HCT116 (cell line): ENCODE measurements around the gene ZNF318. TPM values are rescaled to one million over a fixed set of nuclear protein-coding genes. Genes with fewer than 3 reads are reported as not detected.

Experiments used
- ATAC-seq: fragments of 200-7000 bp; cut with Tn5 transposase; 2 replicates; pipeline ENCODE4 v1.9.1; 2020; ENCODE audit warnings: mild to moderate bottlenecking, moderate library complexity
- BruUV-seq: library from RNA; stranded (reverse); fragments of 400-500 nt; replicated peaks from 2 replicates; lab custom pipeline; 2021; lab: Mats Ljungman, UMichigan
- CTCF ChIA-PET: fragments of 300-600 bp; sonication (Branson Sonifier 250); formaldehyde crosslinking; loops from one replicate; lab custom pipeline; 2021; ENCODE audit warnings: antibody characterized with exemption; lab: Charles Lee
- POLR2A ChIA-PET: fragments of 300-600, 350-600 bp; sonication (Branson Sonifier 250); formaldehyde crosslinking; loops from one replicate; lab custom pipeline; 2021; ENCODE audit warnings: antibody characterized with exemption; lab: Charles Lee
- RAD21 ChIA-PET, 2 experiments: fragments of 300-600 bp; sonication (Branson Sonifier 250); formaldehyde crosslinking; loops; one replicate each; lab custom pipeline; 2023; ENCODE audit warnings: low total read pairs in 2 of 2; ENCODE audit not compliant: uncharacterized antibody in 2 of 2, unreplicated experiment in 2 of 2, low non-redundant PET in 1 of 2; lab: Charles Lee
- DNase-seq: peaks from one replicate; pipeline ENCODE4 v3.0.0-alpha.2; 2010; ENCODE audit warnings: low read depth, low spot score
- H2AFZ ChIP-seq: fragments of 200-600 bp; shearing (Covaris generic), sonication (generic); 2 replicates; pipeline ENCODE4 v1.6.1; 2017; ENCODE audit warnings: low read depth, mixed run types, mixed read lengths, antibody characterized with exemption, low read length; ENCODE audit not compliant: poor library complexity, severe bottlenecking
- H3K27ac ChIP-seq: 2 replicates; pipeline ENCODE4 v1.5.1; 2012; ENCODE audit warnings: low read depth, low read length
- H3K27me3 ChIP-seq: fragments of 200-600 bp; sonication (generic); 2 replicates; pipeline ENCODE4 v1.6.1; 2016; ENCODE audit warnings: mixed run types, low read length, mixed read lengths; ENCODE audit not compliant: insufficient read depth
- H3K36me3 ChIP-seq, 2 experiments: fragments of 200-500 bp in 1 of 2; fragments of 200-600 bp in 1 of 2; sonication (Bioruptor generic) in 1 of 2; sonication (generic) in 1 of 2; 2 replicates each; pipeline versions ENCODE4 v1.5.1 to v1.6.1; 2014 to 2016; ENCODE audit warnings: low read length in 2 of 2, inconsistent platforms in 1 of 2, mixed read lengths in 1 of 2, mixed run types in 1 of 2; ENCODE audit not compliant: insufficient read depth in 2 of 2, control insufficient read depth in 1 of 2
- H3K4me1 ChIP-seq, 2 experiments: fragments of 200-600 bp in 1 of 2; sonication (generic) in 1 of 2; 2 replicates each; pipeline versions ENCODE4 v1.5.1 to v1.6.1; 2012 to 2017; ENCODE audit warnings: low read length in 2 of 2, inconsistent platforms in 1 of 2, mild to moderate bottlenecking in 1 of 2, mixed read lengths in 1 of 2, mixed run types in 1 of 2, moderate library complexity in 1 of 2; ENCODE audit not compliant: insufficient read depth in 2 of 2, control insufficient read depth in 1 of 2
- H3K4me2 ChIP-seq: fragments of 200-600 bp; sonication (generic); 2 replicates; pipeline ENCODE4 v1.6.1; 2017; ENCODE audit warnings: mixed run types, low read length, mixed read lengths
- H3K4me3 ChIP-seq, 2 experiments: fragments of 200-600 bp in 1 of 2; sonication (generic) in 1 of 2; replicated peaks in 1 of 2; 2 replicates each; pipeline ENCODE4 v1.5.1; 2011 to 2016; ENCODE audit warnings: low read length in 2 of 2, control low read depth in 1 of 2, low read depth in 1 of 2, mild to moderate bottlenecking in 1 of 2, mixed read lengths in 1 of 2, mixed run types in 1 of 2
- H3K79me2 ChIP-seq: fragments of 200-600 bp; sonication (generic); 2 replicates; pipeline ENCODE4 v1.6.1; 2017; ENCODE audit warnings: mild to moderate bottlenecking, mixed run types, low read length, moderate library complexity, mixed read lengths; ENCODE audit not compliant: insufficient read depth
- H3K9ac ChIP-seq: fragments of 200-600 bp; sonication (generic); 2 replicates; pipeline ENCODE4 v1.6.1; 2016; ENCODE audit warnings: low read length, mixed read lengths
- H3K9me2 ChIP-seq: fragments of 200-600 bp; sonication (generic), shearing (Covaris generic); 2 replicates; pipeline ENCODE4 v1.6.1; 2017; ENCODE audit warnings: mixed run types, mild to moderate bottlenecking, moderate library complexity; ENCODE audit not compliant: insufficient read depth
- H3K9me3 ChIP-seq, 2 experiments: fragments of 200-500 bp in 1 of 2; fragments of 200-600 bp in 1 of 2; sonication (Bioruptor generic) in 1 of 2; sonication (generic) in 1 of 2; 2 replicates each; pipeline ENCODE4 v1.6.1; 2014 to 2017; ENCODE audit warnings: low read length in 2 of 2, mixed read lengths in 2 of 2, inconsistent platforms in 1 of 2, low read depth in 1 of 2, mild to moderate bottlenecking in 1 of 2, mixed run types in 1 of 2, moderate library complexity in 1 of 2; ENCODE audit not compliant: control insufficient read depth in 1 of 2, insufficient read depth in 1 of 2
- H4K20me1 ChIP-seq: fragments of 200-600 bp; sonication (generic), shearing (Covaris generic); 2 replicates; pipeline ENCODE4 v1.6.1; 2017; ENCODE audit warnings: mixed run types, mild to moderate bottlenecking, moderate library complexity; ENCODE audit not compliant: insufficient read depth
- ELF1 ChIP-seq: IDR thresholded peaks from 2 replicates; pipeline ENCODE4 v1.6.1; 2012; ENCODE audit warnings: low read depth, borderline replicate concordance
- TCF7L2 ChIP-seq: IDR thresholded peaks from 2 replicates; pipeline ENCODE4 v1.7.0; 2011; ENCODE audit warnings: borderline replicate concordance, inconsistent platforms; ENCODE audit not compliant: insufficient read depth, insufficient read length; ENCODE audit errors: extremely low read depth
- YY1 ChIP-seq: IDR thresholded peaks from 2 replicates; pipeline ENCODE4 v1.6.1; 2011; ENCODE audit warnings: low read length, low read depth, moderate library complexity, mild to moderate bottlenecking; ENCODE audit not compliant: insufficient replicate concordance; ENCODE audit errors: extremely low read depth
- intact Hi-C: fragments of 100-400 bp; cut with micrococcal nuclease; formaldehyde crosslinking; loops from 2 replicates; pipeline ENCODE4 v1.10.0; 2022
- total RNA-seq: library from RNA; stranded (reverse); gene quantifications from one replicate; pipeline ENCODE4 v1.2.1, GENCODE V29; 2021; ENCODE audit not compliant: unreplicated experiment
- TF ChIP-seq, protein P1 (sequence below): IDR thresholded peaks from 2 replicates; pipeline ENCODE4 v1.6.1; 2012
- TF ChIP-seq, protein P2 (sequence below): IDR thresholded peaks from 2 replicates; pipeline ENCODE4 v1.6.1; 2012; ENCODE audit warnings: low read depth

Gene ZNF318
- total RNA-seq, 1 experiment from 2014 or later: 15.2 TPM

DNA sequence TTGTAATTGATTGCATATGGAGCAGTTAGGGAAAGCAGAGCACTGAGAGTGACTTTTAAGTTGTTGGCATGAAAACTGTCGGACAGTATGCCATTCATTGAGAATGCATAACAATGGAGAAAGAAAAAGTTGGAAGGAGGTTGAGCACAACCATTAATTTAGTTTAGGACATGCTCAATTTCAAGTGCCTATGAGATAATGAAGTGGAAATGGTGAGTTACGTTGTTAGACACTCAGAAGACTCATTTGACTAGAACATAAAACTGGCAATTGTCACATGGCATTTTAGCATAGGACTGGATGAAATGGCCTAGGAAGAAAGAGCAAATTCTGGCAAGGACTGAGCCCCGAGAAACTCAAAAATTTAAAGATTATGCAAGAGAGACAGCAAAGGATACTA, 22.0 kb downstream of the ZNF318 start:
- intact Hi-C loops: no loop called here
- Histone ChIP-seq H3K4me1 (no peaks in the 10 kb centered on the region), H3K79me2 (no peaks in the 10 kb centered on the region), H3K4me2 (no peak overlapping the region), H3K9ac (no peak overlapping the region), H3K4me3 (no peak overlapping the region), H3K27ac (no peak overlapping the region), H3K27me3 (no peaks in the 10 kb centered on the region), H3K9me2 (no peaks in the 10 kb centered on the region), H3K9me3 (no peaks in the 10 kb centered on the region), H3K36me3 (peaks cover 10 to 25% of the 10 kb centered on the region in 2 experiments; a peak in 3 of 4 replicates), H2AFZ (no peak overlapping the region), H4K20me1 (no peaks in the 10 kb centered on the region)
- no peak for DNase-seq
- TF ChIP-seq YY1 (no peak), TCF7L2 (no peak), ELF1 (no peak)
- TF ChIP-seq, protein P1, sequence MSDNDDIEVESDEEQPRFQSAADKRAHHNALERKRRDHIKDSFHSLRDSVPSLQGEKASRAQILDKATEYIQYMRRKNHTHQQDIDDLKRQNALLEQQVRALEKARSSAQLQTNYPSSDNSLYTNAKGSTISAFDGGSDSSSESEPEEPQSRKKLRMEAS: no peak
- TF ChIP-seq, protein P2, sequence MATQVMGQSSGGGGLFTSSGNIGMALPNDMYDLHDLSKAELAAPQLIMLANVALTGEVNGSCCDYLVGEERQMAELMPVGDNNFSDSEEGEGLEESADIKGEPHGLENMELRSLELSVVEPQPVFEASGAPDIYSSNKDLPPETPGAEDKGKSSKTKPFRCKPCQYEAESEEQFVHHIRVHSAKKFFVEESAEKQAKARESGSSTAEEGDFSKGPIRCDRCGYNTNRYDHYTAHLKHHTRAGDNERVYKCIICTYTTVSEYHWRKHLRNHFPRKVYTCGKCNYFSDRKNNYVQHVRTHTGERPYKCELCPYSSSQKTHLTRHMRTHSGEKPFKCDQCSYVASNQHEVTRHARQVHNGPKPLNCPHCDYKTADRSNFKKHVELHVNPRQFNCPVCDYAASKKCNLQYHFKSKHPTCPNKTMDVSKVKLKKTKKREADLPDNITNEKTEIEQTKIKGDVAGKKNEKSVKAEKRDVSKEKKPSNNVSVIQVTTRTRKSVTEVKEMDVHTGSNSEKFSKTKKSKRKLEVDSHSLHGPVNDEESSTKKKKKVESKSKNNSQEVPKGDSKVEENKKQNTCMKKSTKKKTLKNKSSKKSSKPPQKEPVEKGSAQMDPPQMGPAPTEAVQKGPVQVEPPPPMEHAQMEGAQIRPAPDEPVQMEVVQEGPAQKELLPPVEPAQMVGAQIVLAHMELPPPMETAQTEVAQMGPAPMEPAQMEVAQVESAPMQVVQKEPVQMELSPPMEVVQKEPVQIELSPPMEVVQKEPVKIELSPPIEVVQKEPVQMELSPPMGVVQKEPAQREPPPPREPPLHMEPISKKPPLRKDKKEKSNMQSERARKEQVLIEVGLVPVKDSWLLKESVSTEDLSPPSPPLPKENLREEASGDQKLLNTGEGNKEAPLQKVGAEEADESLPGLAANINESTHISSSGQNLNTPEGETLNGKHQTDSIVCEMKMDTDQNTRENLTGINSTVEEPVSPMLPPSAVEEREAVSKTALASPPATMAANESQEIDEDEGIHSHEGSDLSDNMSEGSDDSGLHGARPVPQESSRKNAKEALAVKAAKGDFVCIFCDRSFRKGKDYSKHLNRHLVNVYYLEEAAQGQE: no peak
- BruUV-seq: no TSS peak
- POLR2A ChIA-PET: no interaction called here
- RAD21 ChIA-PET: no interaction called here
- ATAC-seq: no peak
- CTCF ChIA-PET: no interaction called here
